SK-N-SH treated with all-trans-retinoic acid at 6 μM for 48 hours (cell line): ENCODE data around the gene RASAL2.

ENCODE experiments used
- ATAC-seq: fragments of 200-7000 bp; cut with Tn5 transposase; 3 replicates; pipeline ENCODE4 v1.9.1; 2020; ENCODE audit warnings: mild to moderate bottlenecking, moderate library complexity
- ARNTL ChIP-seq: fragments of 450-650 bp; formaldehyde crosslinking; IDR thresholded peaks from 2 replicates; pipeline ENCODE4 v1.5.0; 2020; ENCODE audit warnings: low read depth, mild to moderate bottlenecking, moderate library complexity, borderline replicate concordance
- BACH2 ChIP-seq: fragments of 250-450 bp; sonication (Bioruptor Pico); IDR thresholded peaks from 2 replicates; pipeline ENCODE4 v1.9.0; 2021; ENCODE audit warnings: mild to moderate bottlenecking, borderline replicate concordance
- CSDC2 ChIP-seq: fragments of 250-450 bp; sonication (Bioruptor Pico); IDR thresholded peaks from 2 replicates; pipeline ENCODE4 v1.5.0; 2020; ENCODE audit warnings: mild to moderate bottlenecking, moderate library complexity
- ESRRG ChIP-seq: fragments of 250-450 bp; sonication (Bioruptor Pico); IDR thresholded peaks from 2 replicates; pipeline ENCODE4 v1.6.1; 2021; ENCODE audit warnings: mild to moderate bottlenecking
- GLIS3 ChIP-seq: fragments of 250-450 bp; sonication (Bioruptor Pico); IDR thresholded peaks from 2 replicates; pipeline ENCODE4 v1.5.0; 2020; ENCODE audit warnings: mild to moderate bottlenecking, moderate library complexity
- RARB ChIP-seq: fragments of 250-450 bp; sonication (Bioruptor Pico); IDR thresholded peaks from 2 replicates; pipeline ENCODE4 v1.8.0; 2021; ENCODE audit warnings: mild to moderate bottlenecking, moderate library complexity
- SNAI2 ChIP-seq: fragments of 250-450 bp; sonication (Bioruptor Pico); IDR thresholded peaks from 2 replicates; pipeline ENCODE4 v1.5.0; 2020; ENCODE audit warnings: mild to moderate bottlenecking, moderate library complexity
- TCF4 ChIP-seq: fragments of 250-450 bp; sonication (Bioruptor Pico); IDR thresholded peaks from 2 replicates; pipeline ENCODE4 v1.8.0; 2021; ENCODE audit warnings: mild to moderate bottlenecking, moderate library complexity, borderline replicate concordance
- TOX ChIP-seq: fragments of 250-450 bp; sonication (Bioruptor Pico); IDR thresholded peaks from 2 replicates; pipeline ENCODE4 v1.8.0; 2021; ENCODE audit warnings: mild to moderate bottlenecking, moderate library complexity, borderline replicate concordance
- ZC3H10 ChIP-seq: fragments of 250-450 bp; sonication (Bioruptor Pico); IDR thresholded peaks from 2 replicates; pipeline ENCODE4 v1.5.1; 2021; ENCODE audit warnings: mild to moderate bottlenecking, moderate library complexity
- ZFP3 ChIP-seq: fragments of 250-450 bp; sonication (Bioruptor Pico); IDR thresholded peaks from 2 replicates; pipeline ENCODE4 v1.5.0; 2020; ENCODE audit warnings: mild to moderate bottlenecking, moderate library complexity
- ZFP30 ChIP-seq: fragments of 450-650 bp; formaldehyde crosslinking; IDR thresholded peaks from 2 replicates; pipeline ENCODE4 v1.5.0; 2022; ENCODE audit warnings: mild to moderate bottlenecking, moderate library complexity
- ZNF565 ChIP-seq: fragments of 450-650 bp; formaldehyde crosslinking; conservative IDR thresholded peaks from 2 replicates; pipeline ENCODE4 v1.5.0; 2020; ENCODE audit warnings: low read depth, mild to moderate bottlenecking, moderate library complexity
- ZNF70 ChIP-seq: fragments of 450-650 bp; formaldehyde crosslinking; IDR thresholded peaks from 2 replicates; pipeline ENCODE4 v1.5.0; 2020; ENCODE audit warnings: mild to moderate bottlenecking, moderate library complexity
- ZNF8 ChIP-seq: fragments of 450-650 bp; formaldehyde crosslinking; IDR thresholded peaks from 2 replicates; pipeline ENCODE4 v1.5.0; 2020; ENCODE audit warnings: mild to moderate bottlenecking, moderate library complexity
- TF ChIP-seq, protein P1 (sequence below): fragments of 250-450 bp; sonication (Bioruptor Pico); IDR thresholded peaks from 2 replicates; pipeline ENCODE4 v1.5.0; 2020; ENCODE audit warnings: mild to moderate bottlenecking, moderate library complexity
- TF ChIP-seq, protein P2 (sequence below): fragments of 250-450 bp; sonication (Bioruptor Pico); IDR thresholded peaks from 2 replicates; pipeline ENCODE4 v1.5.1; 2020; ENCODE audit warnings: low read depth, mild to moderate bottlenecking, moderate library complexity
- TF ChIP-seq, protein P3 (sequence below): fragments of 250-450 bp; sonication (Bioruptor Pico); IDR thresholded peaks from 2 replicates; pipeline ENCODE4 v1.8.0; 2020; ENCODE audit warnings: mild to moderate bottlenecking, moderate library complexity, borderline replicate concordance

The RASAL2 gene

DNA sequence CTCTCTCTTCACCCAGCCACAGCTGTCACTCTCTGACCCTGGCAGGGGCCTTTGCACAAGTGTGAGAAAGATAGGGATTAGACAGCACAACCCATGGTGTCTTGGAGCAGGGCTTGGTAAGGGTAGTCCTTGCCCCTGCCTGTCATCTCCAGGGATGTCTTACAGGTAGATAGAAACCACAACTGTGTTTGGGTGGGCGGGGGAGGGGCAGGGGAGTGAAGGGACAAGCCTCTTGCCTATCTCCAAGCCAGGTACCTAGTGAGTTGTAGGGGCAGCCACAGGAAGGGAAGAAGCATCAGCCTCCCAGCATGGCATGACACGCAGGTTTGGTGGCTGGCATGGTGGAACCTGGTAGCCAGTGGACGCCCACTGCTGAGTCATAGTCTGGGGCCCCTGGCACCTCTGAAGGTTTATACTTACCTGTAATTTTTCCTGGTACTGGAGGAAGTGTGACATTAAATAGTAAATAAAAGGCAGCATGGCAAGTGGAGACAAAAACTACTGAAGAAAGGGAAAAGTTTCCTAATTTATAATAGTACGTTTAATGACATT, 305.3 kb downstream of the RASAL2 start:
- TF ChIP-seq CSDC2 (CRISPR knock-in tag) (no peak), ZFP3 (CRISPR knock-in tag) (no peak), ZFP30 (CRISPR knock-in tag) (no peak), GLIS3 (no peak), ZNF565 (no peak), BACH2 (CRISPR knock-in tag) (no peak), SNAI2 (CRISPR knock-in tag) (no peak), ZNF8 (CRISPR knock-in tag) (no peak), ZNF70 (no peak), ARNTL (CRISPR knock-in tag) (no peak), TCF4 (CRISPR knock-in tag) (no peak)
- TF ChIP-seq, protein P1, sequence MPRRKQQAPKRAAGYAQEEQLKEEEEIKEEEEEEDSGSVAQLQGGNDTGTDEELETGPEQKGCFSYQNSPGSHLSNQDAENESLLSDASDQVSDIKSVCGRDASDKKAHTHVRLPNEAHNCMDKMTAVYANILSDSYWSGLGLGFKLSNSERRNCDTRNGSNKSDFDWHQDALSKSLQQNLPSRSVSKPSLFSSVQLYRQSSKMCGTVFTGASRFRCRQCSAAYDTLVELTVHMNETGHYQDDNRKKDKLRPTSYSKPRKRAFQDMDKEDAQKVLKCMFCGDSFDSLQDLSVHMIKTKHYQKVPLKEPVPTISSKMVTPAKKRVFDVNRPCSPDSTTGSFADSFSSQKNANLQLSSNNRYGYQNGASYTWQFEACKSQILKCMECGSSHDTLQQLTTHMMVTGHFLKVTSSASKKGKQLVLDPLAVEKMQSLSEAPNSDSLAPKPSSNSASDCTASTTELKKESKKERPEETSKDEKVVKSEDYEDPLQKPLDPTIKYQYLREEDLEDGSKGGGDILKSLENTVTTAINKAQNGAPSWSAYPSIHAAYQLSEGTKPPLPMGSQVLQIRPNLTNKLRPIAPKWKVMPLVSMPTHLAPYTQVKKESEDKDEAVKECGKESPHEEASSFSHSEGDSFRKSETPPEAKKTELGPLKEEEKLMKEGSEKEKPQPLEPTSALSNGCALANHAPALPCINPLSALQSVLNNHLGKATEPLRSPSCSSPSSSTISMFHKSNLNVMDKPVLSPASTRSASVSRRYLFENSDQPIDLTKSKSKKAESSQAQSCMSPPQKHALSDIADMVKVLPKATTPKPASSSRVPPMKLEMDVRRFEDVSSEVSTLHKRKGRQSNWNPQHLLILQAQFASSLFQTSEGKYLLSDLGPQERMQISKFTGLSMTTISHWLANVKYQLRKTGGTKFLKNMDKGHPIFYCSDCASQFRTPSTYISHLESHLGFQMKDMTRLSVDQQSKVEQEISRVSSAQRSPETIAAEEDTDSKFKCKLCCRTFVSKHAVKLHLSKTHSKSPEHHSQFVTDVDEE (CRISPR knock-in tag), result no peak
- TF ChIP-seq, protein P2, sequence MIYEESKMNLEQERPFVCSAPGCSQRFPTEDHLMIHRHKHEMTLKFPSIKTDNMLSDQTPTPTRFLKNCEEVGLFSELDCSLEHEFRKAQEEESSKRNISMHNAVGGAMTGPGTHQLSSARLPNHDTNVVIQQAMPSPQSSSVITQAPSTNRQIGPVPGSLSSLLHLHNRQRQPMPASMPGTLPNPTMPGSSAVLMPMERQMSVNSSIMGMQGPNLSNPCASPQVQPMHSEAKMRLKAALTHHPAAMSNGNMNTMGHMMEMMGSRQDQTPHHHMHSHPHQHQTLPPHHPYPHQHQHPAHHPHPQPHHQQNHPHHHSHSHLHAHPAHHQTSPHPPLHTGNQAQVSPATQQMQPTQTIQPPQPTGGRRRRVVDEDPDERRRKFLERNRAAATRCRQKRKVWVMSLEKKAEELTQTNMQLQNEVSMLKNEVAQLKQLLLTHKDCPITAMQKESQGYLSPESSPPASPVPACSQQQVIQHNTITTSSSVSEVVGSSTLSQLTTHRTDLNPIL (CRISPR knock-in tag), result no peak
- ATAC-seq, result no peak

DNA sequence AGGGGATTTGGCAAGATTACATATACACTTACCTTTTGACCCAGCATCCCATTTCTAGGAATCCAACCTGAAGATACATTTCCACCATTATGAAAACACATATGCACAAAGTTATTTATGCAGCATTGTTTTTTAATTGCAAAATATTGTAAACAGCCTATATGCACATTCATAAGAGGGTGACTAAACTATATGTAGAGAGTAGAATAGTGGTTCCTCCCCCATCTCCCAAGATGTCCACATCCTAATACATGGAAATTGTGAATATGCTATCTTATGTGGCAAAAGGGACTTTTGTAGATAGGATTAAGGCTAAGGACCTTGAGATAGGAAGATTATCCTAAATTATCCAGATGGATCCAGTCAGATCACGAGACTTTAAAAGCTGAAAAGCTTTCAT, 311.2 kb downstream of the RASAL2 start:
- TF ChIP-seq, protein P3, sequence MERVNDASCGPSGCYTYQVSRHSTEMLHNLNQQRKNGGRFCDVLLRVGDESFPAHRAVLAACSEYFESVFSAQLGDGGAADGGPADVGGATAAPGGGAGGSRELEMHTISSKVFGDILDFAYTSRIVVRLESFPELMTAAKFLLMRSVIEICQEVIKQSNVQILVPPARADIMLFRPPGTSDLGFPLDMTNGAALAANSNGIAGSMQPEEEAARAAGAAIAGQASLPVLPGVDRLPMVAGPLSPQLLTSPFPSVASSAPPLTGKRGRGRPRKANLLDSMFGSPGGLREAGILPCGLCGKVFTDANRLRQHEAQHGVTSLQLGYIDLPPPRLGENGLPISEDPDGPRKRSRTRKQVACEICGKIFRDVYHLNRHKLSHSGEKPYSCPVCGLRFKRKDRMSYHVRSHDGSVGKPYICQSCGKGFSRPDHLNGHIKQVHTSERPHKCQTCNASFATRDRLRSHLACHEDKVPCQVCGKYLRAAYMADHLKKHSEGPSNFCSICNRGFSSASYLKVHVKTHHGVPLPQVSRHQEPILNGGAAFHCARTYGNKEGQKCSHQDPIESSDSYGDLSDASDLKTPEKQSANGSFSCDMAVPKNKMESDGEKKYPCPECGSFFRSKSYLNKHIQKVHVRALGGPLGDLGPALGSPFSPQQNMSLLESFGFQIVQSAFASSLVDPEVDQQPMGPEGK (CRISPR knock-in tag), result no peak
- TF ChIP-seq ZNF70, result no peak
- no peak for TF ChIP-seq CSDC2 (CRISPR knock-in tag)
- no peak for ATAC-seq

DNA sequence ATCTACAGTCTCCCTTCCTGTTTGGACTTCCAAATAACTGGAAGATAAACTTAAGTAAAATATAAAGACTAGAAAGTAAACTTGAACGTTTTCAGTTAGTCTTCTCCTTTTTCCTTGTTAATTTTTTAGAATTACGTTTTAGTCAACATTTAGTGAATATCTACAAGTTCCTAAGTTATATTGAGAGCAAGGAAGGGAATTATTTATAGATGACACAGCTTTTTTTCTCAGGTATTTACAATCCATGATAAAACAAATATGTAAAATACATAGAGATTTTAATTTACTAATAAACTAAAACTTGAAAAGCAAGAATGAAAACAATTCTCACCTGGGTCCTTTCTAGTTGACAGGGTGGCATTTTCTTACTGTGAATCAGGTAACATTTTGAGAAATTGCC, 313.3 kb downstream of the RASAL2 start:
- no peak for TF ChIP-seq RARB
- TF ChIP-seq BACH2 (CRISPR knock-in tag), result no peak
- TF ChIP-seq ESRRG (CRISPR knock-in tag), result no peak
- TF ChIP-seq TOX (CRISPR knock-in tag), result no peak
- TF ChIP-seq ZFP30 (CRISPR knock-in tag), result no peak
- no peak for ATAC-seq

DNA sequence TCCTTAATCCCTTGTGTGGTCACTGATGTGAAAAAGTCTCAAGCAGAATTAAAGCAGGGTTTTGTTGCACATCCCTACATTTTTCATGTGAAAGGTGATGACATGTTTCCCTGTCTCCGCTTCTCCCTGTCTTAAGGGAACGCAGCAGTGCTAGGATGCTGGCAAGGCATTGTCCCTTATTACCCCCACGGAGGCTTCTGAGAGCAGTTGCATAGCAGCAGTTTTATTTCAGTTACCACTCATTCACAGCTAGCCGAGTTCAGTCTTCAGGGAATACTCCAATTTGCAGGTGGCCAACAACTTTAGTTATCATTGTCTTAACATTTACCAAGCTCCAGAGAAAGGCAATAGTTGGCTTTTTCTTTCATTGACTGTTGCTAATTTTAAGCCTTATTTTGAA, 313.8 kb downstream of the RASAL2 start:
- TF ChIP-seq, protein P3 (CRISPR knock-in tag), result no peak
- TF ChIP-seq, protein P1 (CRISPR knock-in tag), result no peak
- no peak for TF ChIP-seq CSDC2 (CRISPR knock-in tag)
- no peak for TF ChIP-seq ZC3H10
- TF ChIP-seq ZFP30 (CRISPR knock-in tag), result no peak
- no peak for TF ChIP-seq TCF4 (CRISPR knock-in tag)
- no peak for TF ChIP-seq RARB
- TF ChIP-seq ZNF8 (CRISPR knock-in tag), result no peak
- TF ChIP-seq ZNF70, result no peak
- TF ChIP-seq BACH2 (CRISPR knock-in tag), result no peak

More for the DNA sequence above, 313.8 kb downstream of the RASAL2 start:
- ATAC-seq, result no peak
